PFSK-1 (cell line): Measurements from ENCODE around the gene C4orf36.

Source experiments
- POLR2AphosphoS5 ChIP-seq: IDR thresholded peaks from 2 replicates; pipeline ENCODE4 v1.6.1; 2012; ENCODE audit warnings: low read depth, mild to moderate bottlenecking, control low read depth, low read length, moderate library complexity
- REST ChIP-seq, 2 experiments: IDR thresholded peaks; 2 replicates each; pipeline versions ENCODE4 v1.6.1 to v1.8.0; 2011 to 2012; ENCODE audit warnings: low read depth in 2 of 2, low read length in 2 of 2, control low read depth in 1 of 2, inconsistent platforms in 1 of 2, mild to moderate bottlenecking in 1 of 2, moderate library complexity in 1 of 2; ENCODE audit not compliant: insufficient read depth in 1 of 2
- TAF1 ChIP-seq: IDR thresholded peaks from 2 replicates; pipeline ENCODE4 v1.6.1; 2012; ENCODE audit warnings: low read length, control low read depth, borderline replicate concordance; ENCODE audit not compliant: insufficient read depth

GRCh38 chr4:86878640-86879039 lies 13.6 kb downstream of the C4orf36 start:
- no peak for TF ChIP-seq POLR2AphosphoS5
- no peak for TF ChIP-seq REST (IDR thresholded peaks at IDR 0.05; ENCODE audit: insufficient read depth in 1 of 2, low read depth in 2 of 2, low read length in 2 of 2)
- TF ChIP-seq TAF1 = no peak
